Activated T-cell treated with anti-CD3 and anti-CD28 coated beads, Interleukin-2, amount 50 U/mL, for 4 hours (primary cell): ENCODE data around the gene CA10. TPM values are rescaled to one million over a fixed set of nuclear protein-coding genes. Genes with fewer than 3 reads are reported as not detected.

ENCODE experiments used
- ATAC-seq, 2 donors: fragments of 200-7000 bp; cut with Tn5 transposase; one replicate each; pipeline ENCODE4 v1.10.0; 2021
- DNase-seq: peaks from one replicate; pipeline ENCODE4 v3.0.0-alpha.2; 2020
- H3K27me3 Mint-ChIP-seq: one replicate; pipeline ENCODE4 v1.8.0; 2021; ENCODE audit warnings: low read depth, mixed read lengths
- H3K36me3 Mint-ChIP-seq: one replicate; pipeline ENCODE4 v1.8.0; 2022; ENCODE audit warnings: mixed read lengths; ENCODE audit not compliant: insufficient read depth
- H3K4me1 Mint-ChIP-seq: one replicate; pipeline ENCODE4 v1.8.0; 2021; ENCODE audit warnings: low read depth, mixed read lengths
- H3K4me3 Mint-ChIP-seq: one replicate; pipeline ENCODE4 v1.8.0; 2021; ENCODE audit warnings: mild to moderate bottlenecking, moderate library complexity, mixed read lengths
- H3K9me3 Mint-ChIP-seq: one replicate; pipeline ENCODE4 v1.8.0; 2021; ENCODE audit warnings: mixed read lengths
- total RNA-seq, 3 donors: library from RNA; stranded (reverse); gene quantifications; one replicate each; pipeline ENCODE4 v1.2.1, GENCODE V29; 2021

Gene CA10
- total RNA-seq, 3 donors from 2014 or later, result not detected

- ATAC-seq (no peak), DNase-seq (no peak)
- Mint-ChIP-seq H3K36me3 (no peaks in the 10 kb centered on the region), H3K4me3 (no peak overlapping the region), H3K27me3 (peaks cover 13% of the 10 kb centered on the region), H3K4me1 (no peaks in the 10 kb centered on the region), H3K9me3 (no peaks in the 10 kb centered on the region)
These were observed 448.6 kb downstream of the CA10 start for GRCh38 chr17:51709694-51710633.

DNA sequence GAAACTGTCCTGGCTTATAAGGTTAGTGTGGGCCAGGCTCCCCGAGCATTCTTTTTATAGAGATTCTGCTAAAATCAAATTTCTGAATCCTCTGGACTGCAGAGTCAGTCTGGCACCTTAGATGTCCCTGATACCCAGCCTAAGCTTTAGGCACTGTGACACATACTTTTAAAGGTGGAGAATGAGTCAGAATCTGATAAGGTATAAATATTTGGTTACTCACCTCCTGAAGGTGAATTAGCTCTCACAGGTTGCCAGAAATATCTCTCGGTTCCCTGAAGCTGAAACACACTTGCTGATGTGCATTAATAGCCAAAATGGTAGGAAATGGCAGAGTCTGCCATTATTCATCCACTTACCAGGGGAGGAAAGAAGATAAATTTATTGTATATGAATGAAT, 451.3 kb downstream of the CA10 start:
- no peak for DNase-seq
- Mint-ChIP-seq H3K4me3 (no peak overlapping the region), H3K36me3 (no peaks in the 10 kb centered on the region), H3K9me3 (no peaks in the 10 kb centered on the region), H3K27me3 (peaks cover 13% of the 10 kb centered on the region), H3K4me1 (no peaks in the 10 kb centered on the region)
- no peak for ATAC-seq

- no peaks in the 10 kb centered on the region for H3K36me3 Mint-ChIP-seq
- DNase-seq (no peak), ATAC-seq (no peak)
- H3K4me3 Mint-ChIP-seq, result no peak overlapping the region
- H3K4me1 Mint-ChIP-seq, result no peaks in the 10 kb centered on the region
- H3K27me3 Mint-ChIP-seq, result peaks cover 13% of the 10 kb centered on the region
- H3K9me3 Mint-ChIP-seq, result no peaks in the 10 kb centered on the region
These were observed 452.4 kb downstream of the CA10 start for GRCh38 chr17:51706093-51706492.

DNA sequence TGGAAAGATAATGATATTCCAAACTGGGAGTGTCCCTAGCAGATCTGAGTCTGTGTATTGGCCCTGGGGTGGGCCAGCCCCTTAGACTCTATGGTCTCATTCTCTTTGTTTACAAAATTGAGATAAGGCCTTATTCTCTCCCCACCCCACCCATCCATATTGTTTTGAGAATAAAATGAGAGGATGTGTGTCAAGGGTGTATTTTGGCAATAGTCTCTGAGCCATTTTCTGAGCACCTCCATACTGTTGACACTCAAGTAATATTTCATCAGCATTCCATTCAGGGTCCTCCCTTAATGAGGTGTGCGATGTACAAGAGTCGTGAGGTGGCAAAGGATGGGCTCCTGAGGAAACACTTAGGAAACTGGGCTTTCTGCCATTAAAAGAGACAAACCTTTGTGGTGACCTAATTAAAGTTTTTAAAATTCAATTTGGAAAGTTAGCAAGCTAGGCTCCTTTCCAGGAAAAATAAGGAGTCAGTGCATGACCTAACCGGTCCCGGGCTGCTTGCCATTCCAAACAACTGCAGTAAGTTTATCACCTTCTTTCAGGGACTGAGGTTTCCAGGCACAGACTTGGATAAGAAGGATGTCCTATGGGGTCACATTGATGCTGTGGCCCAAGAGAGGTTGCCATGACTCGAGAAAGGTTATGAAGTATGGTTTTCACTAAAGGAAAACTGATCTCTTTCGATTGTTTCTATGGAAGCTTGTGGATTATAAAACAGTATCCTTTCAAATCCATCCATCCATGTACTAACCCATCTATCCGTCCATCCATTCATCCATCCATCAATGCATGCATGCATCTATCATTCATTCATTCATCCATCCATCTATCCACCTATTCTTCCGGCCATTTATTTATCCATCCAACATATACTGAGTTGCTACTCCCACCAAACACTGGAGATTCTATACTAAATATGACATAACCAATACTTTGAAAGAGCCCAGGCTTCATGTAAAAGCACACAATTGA, 454.9 kb downstream of the CA10 start:
- no peak for ATAC-seq
- DNase-seq, result no peak
- H3K27me3 Mint-ChIP-seq, result peaks cover 4% of the 10 kb centered on the region
- H3K9me3 Mint-ChIP-seq, result no peaks in the 10 kb centered on the region
- no peaks in the 10 kb centered on the region for H3K36me3 Mint-ChIP-seq
- no peaks in the 10 kb centered on the region for H3K4me1 Mint-ChIP-seq
- no peak overlapping the region for H3K4me3 Mint-ChIP-seq

GRCh38 chr17:51702963-51703360, 455.6 kb downstream of the CA10 start:
- Mint-ChIP-seq H3K9me3 (no peaks in the 10 kb centered on the region), H3K36me3 (no peaks in the 10 kb centered on the region), H3K27me3 (peaks cover 7% of the 10 kb centered on the region), H3K4me3 (no peak overlapping the region), H3K4me1 (no peaks in the 10 kb centered on the region)
- DNase-seq, result no peak
- ATAC-seq, result no peak

GRCh38 chr17:51701501-51701900, 457.0 kb downstream of the CA10 start:
- Mint-ChIP-seq H3K36me3 (no peaks in the 10 kb centered on the region), H3K4me3 (no peak overlapping the region), H3K4me1 (no peaks in the 10 kb centered on the region), H3K27me3 (peaks cover 10% of the 10 kb centered on the region), H3K9me3 (no peaks in the 10 kb centered on the region)
- no peak for DNase-seq
- ATAC-seq, result no peak

DNA sequence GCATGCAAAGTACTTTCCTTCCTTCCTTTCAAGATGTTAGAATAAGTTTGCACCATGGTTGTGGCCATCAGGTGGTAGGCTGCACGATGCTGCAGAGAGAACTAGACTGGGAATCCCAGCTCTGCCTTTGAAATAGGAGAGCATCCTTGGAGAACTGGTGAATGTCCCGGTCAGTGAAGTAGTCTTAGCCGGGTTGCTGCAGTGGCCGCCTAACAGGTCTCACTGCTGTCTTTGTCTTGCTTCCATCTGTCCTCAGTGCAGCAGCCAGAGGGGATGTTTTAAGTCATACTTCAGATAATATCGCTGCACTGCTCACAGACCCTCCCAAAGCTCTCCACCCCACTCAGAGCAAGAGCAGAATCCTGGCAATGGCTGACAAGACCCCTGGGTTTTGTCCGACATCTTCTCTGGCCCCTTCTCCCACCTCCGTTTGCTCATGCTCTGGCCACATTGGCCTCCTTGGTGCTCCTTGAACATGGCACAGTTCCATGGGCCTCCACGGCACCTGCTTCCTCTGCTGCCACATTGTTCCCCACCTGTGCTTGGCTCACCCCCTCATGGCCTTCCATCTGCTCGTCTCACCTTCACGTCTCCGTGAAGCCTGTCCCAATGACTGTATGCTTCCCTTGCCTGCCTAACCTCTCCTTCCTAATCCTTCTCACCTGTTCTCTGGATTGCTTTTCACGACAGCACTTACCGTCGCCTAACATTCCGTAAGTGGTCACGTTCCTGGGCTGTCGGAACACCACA, 458.3 kb downstream of the CA10 start:
- no peaks in the 10 kb centered on the region for H3K36me3 Mint-ChIP-seq
- no peaks in the 10 kb centered on the region for H3K9me3 Mint-ChIP-seq
- ATAC-seq (no peak), DNase-seq (no peak)
- H3K27me3 Mint-ChIP-seq, result peaks cover 12% of the 10 kb centered on the region
- H3K4me3 Mint-ChIP-seq, result no peak overlapping the region
- no peaks in the 10 kb centered on the region for H3K4me1 Mint-ChIP-seq

DNA sequence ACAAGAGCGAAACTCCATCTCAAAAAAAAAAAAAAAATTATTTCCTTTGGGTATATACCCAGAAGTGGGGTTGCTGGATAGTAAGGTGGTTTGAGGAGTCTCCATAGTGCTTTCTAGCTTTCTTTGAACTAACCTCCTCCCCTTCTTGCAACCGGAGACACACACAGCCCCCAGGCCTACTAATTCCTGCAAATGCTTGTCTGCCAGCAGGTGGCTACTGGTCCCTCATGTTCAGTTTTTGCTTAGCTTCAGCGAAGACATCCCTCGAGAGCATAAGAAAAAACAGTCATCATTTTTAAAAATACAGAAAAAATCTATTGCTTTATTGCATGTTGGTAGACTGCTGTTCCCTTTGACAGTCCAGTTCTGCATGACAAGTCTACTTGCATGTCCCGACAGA, 459.2 kb downstream of the CA10 start:
- Mint-ChIP-seq H3K9me3 (peaks cover 7% of the 10 kb centered on the region), H3K4me1 (no peaks in the 10 kb centered on the region), H3K27me3 (peaks cover 12% of the 10 kb centered on the region), H3K4me3 (no peak overlapping the region), H3K36me3 (no peaks in the 10 kb centered on the region)
- DNase-seq (no peak), ATAC-seq (no peak)

- peaks cover 14% of the 10 kb centered on the region for H3K9me3 Mint-ChIP-seq
- no peaks in the 10 kb centered on the region for H3K36me3 Mint-ChIP-seq
- DNase-seq (no peak), ATAC-seq (no peak)
- H3K4me3 Mint-ChIP-seq, result no peak overlapping the region
- H3K27me3 Mint-ChIP-seq, result peaks cover 6% of the 10 kb centered on the region
- no peaks in the 10 kb centered on the region for H3K4me1 Mint-ChIP-seq
These were observed 465.6 kb downstream of the CA10 start for GRCh38 chr17:51692917-51693316.

DNA sequence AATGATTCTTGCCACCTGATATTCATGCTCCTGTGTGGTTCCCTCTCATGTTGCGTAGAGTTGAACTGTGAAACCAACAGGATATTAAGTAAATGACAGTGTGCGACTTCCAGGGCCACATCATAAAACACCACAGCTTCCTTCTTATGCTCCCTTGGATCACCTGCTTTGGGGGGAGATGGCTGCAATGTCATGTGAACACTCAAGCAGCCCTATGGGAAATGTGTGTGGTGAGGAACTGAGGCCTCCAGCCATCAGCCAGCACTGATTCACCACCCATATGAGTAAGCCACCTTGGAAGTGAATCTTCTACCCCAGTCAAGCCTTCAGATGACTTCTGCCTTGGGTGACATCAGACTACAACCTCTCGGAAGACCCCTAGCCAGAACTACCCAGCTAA, 470.6 kb downstream of the CA10 start:
- Mint-ChIP-seq H3K4me1 (no peaks in the 10 kb centered on the region), H3K4me3 (no peak overlapping the region), H3K27me3 (no peaks in the 10 kb centered on the region), H3K9me3 (peaks cover 6% of the 10 kb centered on the region), H3K36me3 (no peaks in the 10 kb centered on the region)
- ATAC-seq (no peak), DNase-seq (no peak)

GRCh38 chr17:51685287-51685909, 473.1 kb downstream of the CA10 start:
- no peak for ATAC-seq
- no peaks in the 10 kb centered on the region for H3K36me3 Mint-ChIP-seq
- H3K4me3 Mint-ChIP-seq, result no peak overlapping the region
- DNase-seq, result no peak
- H3K4me1 Mint-ChIP-seq, result no peaks in the 10 kb centered on the region
- no peaks in the 10 kb centered on the region for H3K27me3 Mint-ChIP-seq
- H3K9me3 Mint-ChIP-seq, result peaks cover 4% of the 10 kb centered on the region

- no peaks in the 10 kb centered on the region for H3K36me3 Mint-ChIP-seq
- no peaks in the 10 kb centered on the region for H3K9me3 Mint-ChIP-seq
- DNase-seq (no peak), ATAC-seq (no peak)
- H3K4me3 Mint-ChIP-seq, result no peak overlapping the region
- H3K27me3 Mint-ChIP-seq, result no peaks in the 10 kb centered on the region
- H3K4me1 Mint-ChIP-seq, result no peaks in the 10 kb centered on the region
These were observed 474.3 kb downstream of the CA10 start for GRCh38 chr17:51684214-51684613.

DNA sequence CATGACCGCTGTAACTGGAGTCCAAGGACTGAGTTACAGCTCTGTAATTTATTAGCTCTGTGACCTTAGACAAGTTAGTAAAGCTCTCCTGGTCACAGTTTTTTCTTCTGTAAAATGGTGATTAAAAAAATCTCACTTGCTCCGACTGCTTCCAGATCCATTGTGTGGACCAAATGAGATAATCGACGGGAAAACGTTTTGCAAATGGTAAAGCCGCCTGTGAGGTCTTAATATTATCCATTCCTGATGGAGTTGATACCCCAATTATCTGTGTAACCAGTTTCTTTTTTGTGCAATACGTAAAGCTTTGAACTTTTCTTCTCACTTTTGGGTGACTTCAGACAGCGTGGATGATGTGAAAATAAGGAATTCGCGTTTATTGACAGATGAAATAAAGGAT, 475.2 kb downstream of the CA10 start:
- Mint-ChIP-seq H3K36me3 (no peaks in the 10 kb centered on the region), H3K9me3 (no peaks in the 10 kb centered on the region), H3K4me3 (no peak overlapping the region), H3K27me3 (no peaks in the 10 kb centered on the region), H3K4me1 (no peaks in the 10 kb centered on the region)
- DNase-seq (no peak), ATAC-seq (no peak)

GRCh38 chr17:51682115-51682514, 476.4 kb downstream of the CA10 start:
- DNase-seq (no peak), ATAC-seq (no peak)
- Mint-ChIP-seq H3K4me1 (no peaks in the 10 kb centered on the region), H3K4me3 (no peak overlapping the region), H3K27me3 (no peaks in the 10 kb centered on the region), H3K36me3 (no peaks in the 10 kb centered on the region), H3K9me3 (no peaks in the 10 kb centered on the region)
